HEK293 (cell line): ENCODE results near the gene SCRN2.

ENCODE experiments used
- CTCF ChIA-PET: fragments of 350-600 bp; formaldehyde crosslinking; extraction: SDS; loops from one replicate; lab custom pipeline; 2021; ENCODE audit warnings: antibody characterized with exemption; lab: Yijun Ruan, JAX
- POLR2A ChIA-PET: fragments of 300-600 bp; formaldehyde crosslinking; extraction: SDS; loops from one replicate; lab custom pipeline; 2020; ENCODE audit warnings: antibody characterized with exemption, inconsistent platforms; lab: Yijun Ruan, JAX
- H3K27ac ChIP-seq: fragments of 200-500 bp; sonication (Bioruptor generic); 2 replicates; pipeline ENCODE4 v1.5.1; 2014; ENCODE audit warnings: low read depth, low read length, control low read depth, inconsistent platforms; ENCODE audit errors: extremely low read depth
- H3K36me3 ChIP-seq, 2 experiments: fragments of 200-500 bp in 1 of 2; sonication (Bioruptor generic) in 1 of 2; 1 replicate in 1 of 2; 2 replicates in 1 of 2; pipeline ENCODE4 v1.5.1; 2014 to 2017; ENCODE audit warnings: inconsistent platforms in 2 of 2, low read length in 2 of 2; ENCODE audit not compliant: control insufficient read depth in 2 of 2, insufficient read depth in 1 of 2
- H3K4me1 ChIP-seq: fragments of 200-500 bp; sonication (Bioruptor generic); 2 replicates; pipeline ENCODE4 v1.5.1; 2014; ENCODE audit warnings: mild to moderate bottlenecking, low read length, inconsistent platforms; ENCODE audit not compliant: control insufficient read depth, insufficient read depth
- H3K4me3 ChIP-seq: 2 replicates; pipeline ENCODE4 v1.5.1; 2011; ENCODE audit warnings: low read depth, mild to moderate bottlenecking, control low read depth, low read length, moderate library complexity
- H3K9me3 ChIP-seq: fragments of 200-500 bp; sonication (Bioruptor generic); 2 replicates; pipeline ENCODE4 v1.5.1; 2014; ENCODE audit warnings: low read depth, low read length, inconsistent platforms; ENCODE audit not compliant: control insufficient read depth, insufficient read depth
- GLIS1 ChIP-seq: fragments of 450-650 bp; formaldehyde crosslinking; IDR thresholded peaks from 2 replicates; pipeline ENCODE4 v1.5.1; 2016; ENCODE audit warnings: missing biosample characterization, missing genetic modification characterization
- IKZF3 ChIP-seq: fragments of 450-650 bp; IDR thresholded peaks from 2 replicates; pipeline ENCODE4 v1.5.0; 2018; ENCODE audit warnings: missing biosample characterization, mild to moderate bottlenecking, missing genetic modification characterization, moderate library complexity
- KLF9 ChIP-seq: fragments of 450-650 bp; formaldehyde crosslinking; IDR thresholded peaks from 2 replicates; pipeline ENCODE4 v1.5.1; 2016; ENCODE audit warnings: missing biosample characterization, missing genetic modification characterization, low read depth
- OSR2 ChIP-seq: fragments of 450-650 bp; formaldehyde crosslinking; IDR thresholded peaks from 2 replicates; pipeline ENCODE4 v1.5.1; 2016; ENCODE audit warnings: missing biosample characterization, missing genetic modification characterization
- RBAK ChIP-seq: fragments of 450-650 bp; formaldehyde crosslinking; IDR thresholded peaks from 2 replicates; pipeline ENCODE4 v1.5.1; 2016; ENCODE audit warnings: missing biosample characterization, missing genetic modification characterization
- SCRT2 ChIP-seq: fragments of 450-650 bp; formaldehyde crosslinking; IDR thresholded peaks from 2 replicates; pipeline ENCODE4 v1.5.1; 2016; ENCODE audit warnings: missing biosample characterization, missing genetic modification characterization
- ZBTB1 ChIP-seq: fragments of 450-650 bp; formaldehyde crosslinking; IDR thresholded peaks from 2 replicates; pipeline ENCODE4 v1.5.1; 2016; ENCODE audit warnings: missing biosample characterization, missing genetic modification characterization
- ZBTB20 ChIP-seq: fragments of 450-650 bp; formaldehyde crosslinking; IDR thresholded peaks from 2 replicates; pipeline ENCODE4 v1.5.1; 2016; ENCODE audit warnings: missing biosample characterization, missing genetic modification characterization
- ZFP41 ChIP-seq: fragments of 450-650 bp; formaldehyde crosslinking; IDR thresholded peaks from 2 replicates; pipeline ENCODE4 v1.5.1; 2016; ENCODE audit warnings: missing biosample characterization, missing genetic modification characterization, borderline replicate concordance
- ZNF169 ChIP-seq: fragments of 450-650 bp; formaldehyde crosslinking; IDR thresholded peaks from 2 replicates; pipeline ENCODE4 v1.5.1; 2016; ENCODE audit warnings: missing biosample characterization, missing genetic modification characterization
- ZNF19 ChIP-seq: fragments of 450-650 bp; formaldehyde crosslinking; IDR thresholded peaks from 2 replicates; pipeline ENCODE4; 2016; ENCODE audit warnings: missing biosample characterization, missing genetic modification characterization, low read depth
- ZNF274 ChIP-seq, 2 experiments: fragments of 200-500 bp in 1 of 2; fragments of 450-650 bp in 1 of 2; sonication (Bioruptor generic) in 1 of 2; formaldehyde crosslinking in 1 of 2; IDR thresholded peaks; 2 replicates each; pipeline versions ENCODE4 v1.5.1 to v1.6.1; 2014 to 2016; ENCODE audit warnings: borderline replicate concordance in 1 of 2, inconsistent platforms in 1 of 2, low read length in 1 of 2, missing biosample characterization in 1 of 2, missing genetic modification characterization in 1 of 2
- ZNF473 ChIP-seq: fragments of 450-650 bp; formaldehyde crosslinking; IDR thresholded peaks from 2 replicates; pipeline ENCODE4 v1.5.1; 2017; ENCODE audit warnings: missing biosample characterization, missing genetic modification characterization
- ZNF514 ChIP-seq: fragments of 450-650 bp; formaldehyde crosslinking; IDR thresholded peaks from 2 replicates; pipeline ENCODE4 v1.5.1; 2016; ENCODE audit warnings: missing biosample characterization, missing genetic modification characterization
- ZNF600 ChIP-seq: fragments of 450-650 bp; formaldehyde crosslinking; IDR thresholded peaks from 2 replicates; pipeline ENCODE4 v1.5.1; 2016; ENCODE audit warnings: missing biosample characterization, missing genetic modification characterization
- ZSCAN23 ChIP-seq: fragments of 450-650 bp; formaldehyde crosslinking; IDR thresholded peaks from 2 replicates; pipeline ENCODE4 v1.5.1; 2016; ENCODE audit warnings: missing biosample characterization, missing genetic modification characterization
- TF ChIP-seq, protein P1 (sequence below): fragments of 450-650 bp; formaldehyde crosslinking; IDR thresholded peaks from 2 replicates; pipeline ENCODE4 v1.5.1; 2016; ENCODE audit warnings: missing biosample characterization, missing genetic modification characterization
- TF ChIP-seq, protein P2 (sequence below): fragments of 450-650 bp; formaldehyde crosslinking; IDR thresholded peaks from 2 replicates; pipeline ENCODE4 v1.5.1; 2016; ENCODE audit warnings: missing biosample characterization, missing genetic modification characterization
- TF ChIP-seq, protein P3 (sequence below): fragments of 450-650 bp; formaldehyde crosslinking; IDR thresholded peaks from 2 replicates; pipeline ENCODE4 v1.5.1; 2016; ENCODE audit warnings: missing biosample characterization, missing genetic modification characterization
- TF ChIP-seq, protein P4 (sequence below): fragments of 450-650 bp; formaldehyde crosslinking; IDR thresholded peaks from 2 replicates; pipeline ENCODE4 v1.5.1; 2016; ENCODE audit warnings: missing biosample characterization, missing genetic modification characterization
- TF ChIP-seq, protein P5 (sequence below): fragments of 450-650 bp; formaldehyde crosslinking; IDR thresholded peaks from 2 replicates; pipeline ENCODE4 v1.5.1; 2016; ENCODE audit warnings: missing biosample characterization, missing genetic modification characterization, borderline replicate concordance
- TF ChIP-seq, protein P6 (sequence below): fragments of 450-650 bp; formaldehyde crosslinking; IDR thresholded peaks from 2 replicates; pipeline ENCODE4 v1.5.1; 2016; ENCODE audit warnings: missing biosample characterization, missing genetic modification characterization

The SCRN2 gene

DNA sequence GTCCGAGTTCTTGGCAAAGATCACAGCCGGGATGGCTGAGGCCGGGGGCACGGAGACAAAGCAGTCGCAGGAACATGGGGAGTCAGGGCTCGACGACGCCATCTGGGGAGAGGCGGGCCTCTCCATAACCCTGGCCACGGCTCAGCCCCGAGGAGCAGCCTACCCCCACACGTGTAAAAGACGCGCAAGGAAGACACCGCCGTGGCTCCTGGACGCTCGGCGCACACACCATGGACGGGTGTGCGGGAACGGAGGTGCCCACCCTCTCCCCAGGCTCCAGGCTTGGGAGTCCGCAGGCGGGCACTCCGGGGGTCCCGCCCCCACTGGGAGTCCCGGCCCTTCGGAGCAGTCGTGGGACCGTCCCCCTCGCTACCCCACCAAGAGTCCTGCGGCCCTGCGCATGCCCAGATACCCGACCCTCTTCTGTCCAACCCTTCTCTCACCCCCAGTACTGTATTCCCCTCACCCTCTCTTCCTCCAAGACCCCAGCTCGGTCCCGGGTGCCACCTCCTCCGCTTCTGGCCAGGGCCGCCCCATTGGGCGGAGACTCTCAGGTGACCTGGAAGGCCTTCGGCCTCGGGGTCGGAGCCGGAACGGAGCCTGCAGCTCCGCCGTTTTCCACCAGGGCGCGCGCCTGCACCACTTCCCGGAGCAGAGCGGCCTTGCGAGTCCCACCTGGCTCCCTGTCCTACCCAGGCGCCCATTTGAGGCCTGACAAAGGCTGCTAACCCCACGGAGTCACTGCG is at the start of gene SCRN2:
Gene SCRN2 (minus strand): TSS at position 532 of the 746 bp plus-strand sequence. CDS start 430 bp downstream, at position 102.
- POLR2A ChIA-PET = interaction anchor here (0.7 to 2.6 kb wide), 16 partner anchors 9 to 207 kb away, joined by 3 to 35 read pairs (median 5); partner anchors contain the start of genes CDK5RAP3, LRRC46, MRPL10 and NFE2L1
- H3K27ac ChIP-seq = peak within 1 kb of the TSS; percentile 24; the same call in 1 of the 2 replicates
- no peaks in the 10 kb centered on the region; the same call in 1 of the 2 replicates for H3K4me1 ChIP-seq
- CTCF ChIA-PET = interaction anchor here (0.6 to 19.4 kb wide), 26 partner anchors 9 to 1180 kb away, joined by 3 to 837 read pairs (median 4); partner anchors contain the start of genes CDK5RAP3, LRRC46, MRPL10 and PNPO
- no peaks in the 10 kb centered on the region for H3K9me3 ChIP-seq
- peak within 1 kb of the TSS; percentile 82 for H3K4me3 ChIP-seq
- peaks cover 0 to 37% of the 10 kb centered on the region in 2 experiments; a peak in 1 of 3 replicates for H3K36me3 ChIP-seq
- TF ChIP-seq RBAK (tag by site-specific recombination) = no peak
- no peak for TF ChIP-seq SCRT2 (tag by site-specific recombination)
- TF ChIP-seq ZNF274 (IDR thresholded peaks at IDR 0.05; ENCODE audit: low read length) = no peak
- no peak for TF ChIP-seq ZNF274 (tag by site-specific recombination; IDR thresholded peaks at IDR 0.05; ENCODE audit: borderline replicate concordance)
- TF ChIP-seq, protein P1, sequence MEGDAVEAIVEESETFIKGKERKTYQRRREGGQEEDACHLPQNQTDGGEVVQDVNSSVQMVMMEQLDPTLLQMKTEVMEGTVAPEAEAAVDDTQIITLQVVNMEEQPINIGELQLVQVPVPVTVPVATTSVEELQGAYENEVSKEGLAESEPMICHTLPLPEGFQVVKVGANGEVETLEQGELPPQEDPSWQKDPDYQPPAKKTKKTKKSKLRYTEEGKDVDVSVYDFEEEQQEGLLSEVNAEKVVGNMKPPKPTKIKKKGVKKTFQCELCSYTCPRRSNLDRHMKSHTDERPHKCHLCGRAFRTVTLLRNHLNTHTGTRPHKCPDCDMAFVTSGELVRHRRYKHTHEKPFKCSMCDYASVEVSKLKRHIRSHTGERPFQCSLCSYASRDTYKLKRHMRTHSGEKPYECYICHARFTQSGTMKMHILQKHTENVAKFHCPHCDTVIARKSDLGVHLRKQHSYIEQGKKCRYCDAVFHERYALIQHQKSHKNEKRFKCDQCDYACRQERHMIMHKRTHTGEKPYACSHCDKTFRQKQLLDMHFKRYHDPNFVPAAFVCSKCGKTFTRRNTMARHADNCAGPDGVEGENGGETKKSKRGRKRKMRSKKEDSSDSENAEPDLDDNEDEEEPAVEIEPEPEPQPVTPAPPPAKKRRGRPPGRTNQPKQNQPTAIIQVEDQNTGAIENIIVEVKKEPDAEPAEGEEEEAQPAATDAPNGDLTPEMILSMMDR (tag by site-specific recombination) = peak; percentile 97
- TF ChIP-seq, protein P2, sequence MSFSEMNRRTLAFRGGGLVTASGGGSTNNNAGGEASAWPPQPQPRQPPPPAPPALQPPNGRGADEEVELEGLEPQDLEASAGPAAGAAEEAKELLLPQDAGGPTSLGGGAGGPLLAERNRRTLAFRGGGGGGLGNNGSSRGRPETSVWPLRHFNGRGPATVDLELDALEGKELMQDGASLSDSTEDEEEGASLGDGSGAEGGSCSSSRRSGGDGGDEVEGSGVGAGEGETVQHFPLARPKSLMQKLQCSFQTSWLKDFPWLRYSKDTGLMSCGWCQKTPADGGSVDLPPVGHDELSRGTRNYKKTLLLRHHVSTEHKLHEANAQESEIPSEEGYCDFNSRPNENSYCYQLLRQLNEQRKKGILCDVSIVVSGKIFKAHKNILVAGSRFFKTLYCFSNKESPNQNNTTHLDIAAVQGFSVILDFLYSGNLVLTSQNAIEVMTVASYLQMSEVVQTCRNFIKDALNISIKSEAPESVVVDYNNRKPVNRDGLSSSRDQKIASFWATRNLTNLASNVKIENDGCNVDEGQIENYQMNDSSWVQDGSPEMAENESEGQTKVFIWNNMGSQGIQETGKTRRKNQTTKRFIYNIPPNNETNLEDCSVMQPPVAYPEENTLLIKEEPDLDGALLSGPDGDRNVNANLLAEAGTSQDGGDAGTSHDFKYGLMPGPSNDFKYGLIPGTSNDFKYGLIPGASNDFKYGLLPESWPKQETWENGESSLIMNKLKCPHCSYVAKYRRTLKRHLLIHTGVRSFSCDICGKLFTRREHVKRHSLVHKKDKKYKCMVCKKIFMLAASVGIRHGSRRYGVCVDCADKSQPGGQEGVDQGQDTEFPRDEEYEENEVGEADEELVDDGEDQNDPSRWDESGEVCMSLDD (tag by site-specific recombination) = peak; percentile 86
- no peak for TF ChIP-seq ZFP41 (tag by site-specific recombination)
- TF ChIP-seq ZNF473 (tag by site-specific recombination) = no peak
- peak; percentile 90 for TF ChIP-seq ZNF600 (tag by site-specific recombination)
- peak; percentile 71 for TF ChIP-seq KLF9
- TF ChIP-seq, protein P3, sequence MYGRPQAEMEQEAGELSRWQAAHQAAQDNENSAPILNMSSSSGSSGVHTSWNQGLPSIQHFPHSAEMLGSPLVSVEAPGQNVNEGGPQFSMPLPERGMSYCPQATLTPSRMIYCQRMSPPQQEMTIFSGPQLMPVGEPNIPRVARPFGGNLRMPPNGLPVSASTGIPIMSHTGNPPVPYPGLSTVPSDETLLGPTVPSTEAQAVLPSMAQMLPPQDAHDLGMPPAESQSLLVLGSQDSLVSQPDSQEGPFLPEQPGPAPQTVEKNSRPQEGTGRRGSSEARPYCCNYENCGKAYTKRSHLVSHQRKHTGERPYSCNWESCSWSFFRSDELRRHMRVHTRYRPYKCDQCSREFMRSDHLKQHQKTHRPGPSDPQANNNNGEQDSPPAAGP (tag by site-specific recombination) = peak; percentile 29; the same call in 1 of the 2 replicates
- TF ChIP-seq ZBTB20 (tag by site-specific recombination) = peak; percentile 94
- TF ChIP-seq, protein P4, sequence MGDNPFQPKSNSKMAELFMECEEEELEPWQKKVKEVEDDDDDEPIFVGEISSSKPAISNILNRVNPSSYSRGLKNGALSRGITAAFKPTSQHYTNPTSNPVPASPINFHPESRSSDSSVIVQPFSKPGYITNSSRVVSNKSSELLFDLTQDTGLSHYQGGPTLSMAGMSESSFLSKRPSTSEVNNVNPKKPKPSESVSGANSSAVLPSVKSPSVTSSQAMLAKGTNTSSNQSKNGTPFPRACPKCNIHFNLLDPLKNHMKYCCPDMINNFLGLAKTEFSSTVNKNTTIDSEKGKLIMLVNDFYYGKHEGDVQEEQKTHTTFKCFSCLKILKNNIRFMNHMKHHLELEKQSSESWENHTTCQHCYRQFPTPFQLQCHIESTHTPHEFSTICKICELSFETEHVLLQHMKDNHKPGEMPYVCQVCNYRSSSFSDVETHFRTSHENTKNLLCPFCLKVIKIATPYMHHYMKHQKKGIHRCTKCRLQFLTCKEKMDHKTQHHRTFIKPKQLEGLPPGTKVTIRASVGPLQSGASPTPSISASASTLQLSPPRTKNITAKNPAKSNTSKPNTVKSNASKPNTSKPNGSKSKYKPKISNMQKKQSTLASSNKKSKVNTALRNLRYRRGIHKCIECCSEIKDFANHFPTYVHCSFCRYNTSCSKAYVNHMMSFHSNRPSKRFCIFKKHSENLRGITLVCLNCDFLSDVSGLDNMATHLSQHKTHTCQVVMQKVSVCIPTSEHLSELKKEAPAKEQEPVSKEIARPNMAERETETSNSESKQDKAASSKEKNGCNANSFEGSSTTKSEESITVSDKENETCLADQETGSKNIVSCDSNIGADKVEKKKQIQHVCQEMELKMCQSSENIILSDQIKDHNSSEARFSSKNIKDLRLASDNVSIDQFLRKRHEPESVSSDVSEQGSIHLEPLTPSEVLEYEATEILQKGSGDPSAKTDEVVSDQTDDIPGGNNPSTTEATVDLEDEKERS (tag by site-specific recombination) = no peak
- TF ChIP-seq, protein P5, sequence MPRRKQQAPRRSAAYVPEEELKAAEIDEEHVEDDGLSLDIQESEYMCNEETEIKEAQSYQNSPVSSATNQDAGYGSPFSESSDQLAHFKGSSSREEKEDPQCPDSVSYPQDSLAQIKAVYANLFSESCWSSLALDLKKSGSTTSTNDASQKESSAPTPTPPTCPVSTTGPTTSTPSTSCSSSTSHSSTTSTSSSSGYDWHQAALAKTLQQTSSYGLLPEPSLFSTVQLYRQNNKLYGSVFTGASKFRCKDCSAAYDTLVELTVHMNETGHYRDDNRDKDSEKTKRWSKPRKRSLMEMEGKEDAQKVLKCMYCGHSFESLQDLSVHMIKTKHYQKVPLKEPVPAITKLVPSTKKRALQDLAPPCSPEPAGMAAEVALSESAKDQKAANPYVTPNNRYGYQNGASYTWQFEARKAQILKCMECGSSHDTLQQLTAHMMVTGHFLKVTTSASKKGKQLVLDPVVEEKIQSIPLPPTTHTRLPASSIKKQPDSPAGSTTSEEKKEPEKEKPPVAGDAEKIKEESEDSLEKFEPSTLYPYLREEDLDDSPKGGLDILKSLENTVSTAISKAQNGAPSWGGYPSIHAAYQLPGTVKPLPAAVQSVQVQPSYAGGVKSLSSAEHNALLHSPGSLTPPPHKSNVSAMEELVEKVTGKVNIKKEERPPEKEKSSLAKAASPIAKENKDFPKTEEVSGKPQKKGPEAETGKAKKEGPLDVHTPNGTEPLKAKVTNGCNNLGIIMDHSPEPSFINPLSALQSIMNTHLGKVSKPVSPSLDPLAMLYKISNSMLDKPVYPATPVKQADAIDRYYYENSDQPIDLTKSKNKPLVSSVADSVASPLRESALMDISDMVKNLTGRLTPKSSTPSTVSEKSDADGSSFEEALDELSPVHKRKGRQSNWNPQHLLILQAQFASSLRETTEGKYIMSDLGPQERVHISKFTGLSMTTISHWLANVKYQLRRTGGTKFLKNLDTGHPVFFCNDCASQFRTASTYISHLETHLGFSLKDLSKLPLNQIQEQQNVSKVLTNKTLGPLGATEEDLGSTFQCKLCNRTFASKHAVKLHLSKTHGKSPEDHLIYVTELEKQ (tag by site-specific recombination) = no peak
- TF ChIP-seq GLIS1 = peak; percentile 99
- TF ChIP-seq ZBTB1 (tag by site-specific recombination) = no peak
- no peak for TF ChIP-seq ZNF169
- TF ChIP-seq ZNF514 (tag by site-specific recombination) = no peak
- TF ChIP-seq, protein P6, sequence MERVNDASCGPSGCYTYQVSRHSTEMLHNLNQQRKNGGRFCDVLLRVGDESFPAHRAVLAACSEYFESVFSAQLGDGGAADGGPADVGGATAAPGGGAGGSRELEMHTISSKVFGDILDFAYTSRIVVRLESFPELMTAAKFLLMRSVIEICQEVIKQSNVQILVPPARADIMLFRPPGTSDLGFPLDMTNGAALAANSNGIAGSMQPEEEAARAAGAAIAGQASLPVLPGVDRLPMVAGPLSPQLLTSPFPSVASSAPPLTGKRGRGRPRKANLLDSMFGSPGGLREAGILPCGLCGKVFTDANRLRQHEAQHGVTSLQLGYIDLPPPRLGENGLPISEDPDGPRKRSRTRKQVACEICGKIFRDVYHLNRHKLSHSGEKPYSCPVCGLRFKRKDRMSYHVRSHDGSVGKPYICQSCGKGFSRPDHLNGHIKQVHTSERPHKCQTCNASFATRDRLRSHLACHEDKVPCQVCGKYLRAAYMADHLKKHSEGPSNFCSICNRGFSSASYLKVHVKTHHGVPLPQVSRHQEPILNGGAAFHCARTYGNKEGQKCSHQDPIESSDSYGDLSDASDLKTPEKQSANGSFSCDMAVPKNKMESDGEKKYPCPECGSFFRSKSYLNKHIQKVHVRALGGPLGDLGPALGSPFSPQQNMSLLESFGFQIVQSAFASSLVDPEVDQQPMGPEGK (tag by site-specific recombination) = peak; percentile 95
- TF ChIP-seq ZSCAN23 (tag by site-specific recombination) = no peak
- TF ChIP-seq OSR2 (tag by site-specific recombination) = no peak
- TF ChIP-seq IKZF3 (tag by site-specific recombination) = no peak
- no peak for TF ChIP-seq ZNF19 (tag by site-specific recombination)
